ENCODE measurements around the gene HOXB4. TPM values are rescaled to one million over a fixed set of nuclear protein-coding genes. Genes with fewer than 3 reads are reported as not detected.

Gene HOXB4
- total and polyA plus RNA-seq, 2 of the 4 experiments (the other 2 are of a cell fraction), result 2.0 to 8.5 TPM

GRCh38 chr17:48556576-48557401 lies 21.4 kb downstream of the HOXB4 start:
- Histone ChIP-seq H2AK9ac (replicated peaks; ENCODE audit: low read depth, low read length, poor library complexity) (peak overlapping the region; percentile 74), H2BK120ac (ENCODE audit: low read depth, low read length) (peak overlapping the region; percentile 94), H3K4me3 (ENCODE audit: insufficient read depth, low read depth, low read length) (peak overlapping the region; percentile 21), H4K5ac (ENCODE audit: low read depth, low read length) (peak overlapping the region; percentile 89), H2AK5ac (ENCODE audit: low read depth, low read length) (peak overlapping the region; percentile 83), H3K4me2 (ENCODE audit: low read depth, low read length) (peak overlapping the region; percentile 92), H4K20me1 (ENCODE audit: insufficient read depth, low read length) (peaks cover 13% of the 10 kb centered on the region), H3K14ac (replicated peaks; ENCODE audit: low read depth, low read length) (peak overlapping the region; percentile 98), H2BK15ac (ENCODE audit: low read depth, low read length) (peak overlapping the region; percentile 81; the same call in 1 of the 3 replicates), H3K4me1 (ENCODE audit: control insufficient read depth, insufficient read depth, low read length) (peaks cover 61% of the 10 kb centered on the region), H3K9me3 (ENCODE audit: control insufficient read depth, insufficient read depth, low read length) (no peaks in the 10 kb centered on the region), H3K9me1 (ENCODE audit: insufficient read depth, low read length) (peaks cover 4% of the 10 kb centered on the region), H2AFZ (replicated peaks; ENCODE audit: low read length, poor library complexity) (no peak overlapping the region), H4K8ac (ENCODE audit: low read depth in 2 of 2, low read length in 2 of 2) (peak overlapping the region; percentile 62 to 86), H3K79me1 (ENCODE audit: low read depth in 1 of 2, low read length in 2 of 2) (peaks cover 0 to 8% of the 10 kb centered on the region in 2 experiments; a peak in 2 of 4 replicates), H3K56ac (ENCODE audit: extremely low read depth, insufficient read depth, low read length) (peak overlapping the region; percentile 89), H3K23ac (ENCODE audit: low read depth, low read length) (peak overlapping the region; percentile 99), H3K4ac (ENCODE audit: low read depth, low read length) (peak overlapping the region; percentile 98), H2BK20ac (ENCODE audit: low read depth, low read length) (peak overlapping the region; percentile 90), H3K27ac (ENCODE audit: insufficient read depth, low read length) (peak overlapping the region; percentile 93), H4K91ac (ENCODE audit: insufficient read depth, low read depth, low read length) (peak overlapping the region; percentile 95), H3K36me3 (ENCODE audit: control insufficient read depth, insufficient read depth, low read length) (peaks cover 30% of the 10 kb centered on the region; the same call in 1 of the 2 replicates), H3K9ac (ENCODE audit: low read depth, low read length) (peak overlapping the region; percentile 95), H2BK5ac (ENCODE audit: low read depth, low read length, poor library complexity, severe bottlenecking) (peak overlapping the region; percentile 95), H3K27me3 (ENCODE audit: control insufficient read depth, insufficient read depth, low read length) (no peaks in the 10 kb centered on the region), H3K18ac (ENCODE audit: low read depth, low read length) (peak overlapping the region; percentile 95)
- ChIA-PET POLR2A (ENCODE audit: unreplicated experiment) (interaction anchor here (0.6 to 1.7 kb wide), 8 partner anchors 10 to 37 kb away, joined by 3 to 25 read pairs (median 4); no protein-coding TSS in a partner anchor), CTCF (interaction anchor here (0.6 to 0.9 kb wide), 4 partner anchors 33 to 576 kb away, joined by 3 to 4 read pairs (median 4); no protein-coding TSS in a partner anchor)
- DNase-seq (peak; percentile 57), ATAC-seq (ENCODE audit: low read depth) (no peak)
- WGBS, 2 experiments (ENCODE audit: extremely low coverage in 2 of 2, insufficient read length in 1 of 2), result 7% methylated on average over 2 of the region's 7 CpGs; no CpG with 5 or more reads in 1 of the 2 experiments
- dilution Hi-C loops (cut with HindIII; ENCODE audit: low sequenced_read_pairs, unreplicated experiment) (no loop called here), in situ Hi-C loops (cut with MboI; ENCODE audit: low sequenced_read_pairs) (no loop called here), intact Hi-C loops (cut with micrococcal nuclease) (no loop called here)
- TF ChIP-seq CEBPB (IDR thresholded peaks at IDR 0.05; ENCODE audit: low read depth, low read length) (no peak), BHLHE40 (IDR thresholded peaks at IDR 0.05; ENCODE audit: low read depth, low read length) (no peak), MAZ (IDR thresholded peaks at IDR 0.05; ENCODE audit: borderline replicate concordance, low read depth, low read length) (no peak), NFE2L2 (IDR thresholded peaks at IDR 0.05; ENCODE audit: low read depth, low read length) (no peak), USF2 (IDR thresholded peaks at IDR 0.05; ENCODE audit: low read depth, low read length) (no peak), SMC3 (IDR thresholded peaks at IDR 0.05; ENCODE audit: low read depth, low read length) (no peak), MAFK (IDR thresholded peaks at IDR 0.05; ENCODE audit: low read depth, low read length) (no peak), RFX5 (IDR thresholded peaks at IDR 0.05; ENCODE audit: low read depth, low read length) (no peak), RCOR1 (IDR thresholded peaks at IDR 0.05; ENCODE audit: insufficient replicate concordance, low read length) (no peak), CHD1 (IDR thresholded peaks at IDR 0.05; ENCODE audit: low read depth, low read length) (no peak), MXI1 (IDR thresholded peaks at IDR 0.05; ENCODE audit: borderline replicate concordance, low read depth, low read length) (no peak), FOS (IDR thresholded peaks at IDR 0.05; ENCODE audit: low read depth, low read length) (no peak)
- BruUV-seq (replicated peaks), result no TSS peak
